ENCODE results near the gene METTL22.

The METTL22 gene

DNA sequence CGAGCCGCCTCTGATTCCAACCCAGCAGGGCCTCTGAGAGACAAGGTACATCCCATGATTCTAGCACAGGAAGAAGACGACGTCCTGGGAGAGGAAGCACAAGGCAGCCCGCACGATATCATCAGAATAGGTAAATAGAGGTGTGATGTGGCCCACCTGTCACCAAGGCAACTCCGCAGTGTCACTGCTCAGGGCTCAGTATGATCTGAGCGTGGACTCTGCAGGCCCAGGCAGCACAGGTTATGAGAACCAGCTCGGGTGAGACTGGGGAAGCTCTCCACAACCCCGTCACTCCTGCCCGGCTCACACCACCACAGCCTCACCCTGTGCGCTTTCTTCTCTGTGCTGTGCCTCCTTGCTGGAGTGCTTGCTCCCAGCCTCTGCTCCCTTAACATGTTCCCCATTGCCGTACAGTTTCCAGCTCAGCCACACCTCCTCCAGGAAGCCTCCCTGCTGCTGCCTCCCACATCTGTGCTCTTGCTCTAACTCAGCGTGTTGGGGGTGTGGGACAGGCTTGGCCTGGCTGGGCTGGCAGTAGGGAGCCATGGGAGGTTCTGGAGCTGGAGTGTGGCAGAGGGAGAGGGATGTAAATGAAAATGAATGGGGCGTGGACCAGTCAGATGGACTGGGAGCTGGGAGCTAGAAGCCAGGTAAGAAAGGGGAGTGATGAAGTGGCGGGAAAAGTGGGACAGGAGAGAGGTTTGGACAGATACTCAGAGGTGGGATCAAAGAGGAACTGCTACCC lies 7.7 kb downstream of the METTL22 start:
- Histone ChIP-seq H4K91ac (ENCODE audit: low read length) (no peak overlapping the region), H2AFZ (ENCODE audit: low read depth, low read length) (no peak overlapping the region), H3K36me3 (ENCODE audit: control insufficient read depth in 1 of 2, insufficient read depth in 2 of 2, low read depth in 1 of 2, low read length in 2 of 2) (peaks cover 72 to 94% of the 10 kb centered on the region in 2 experiments), H3K9me3 (ENCODE audit: control insufficient read depth, low read length) (no peaks in the 10 kb centered on the region), H3K4me2 (ENCODE audit: low read length, poor library complexity, severe bottlenecking) (no peak overlapping the region), H2AK5ac (ENCODE audit: low read length, severe bottlenecking) (no peak overlapping the region), H3K79me1 (replicated peaks; ENCODE audit: low read length, poor library complexity, severe bottlenecking) (peaks cover 57% of the 10 kb centered on the region), H4K8ac (ENCODE audit: low read length) (no peak overlapping the region), H3K4ac (ENCODE audit: low read depth in 1 of 2, low read length in 2 of 2) (no peak overlapping the region), H3K27me3 (ENCODE audit: control insufficient read depth in 1 of 2, insufficient read depth in 1 of 2, low read length in 2 of 2) (no peaks in the 10 kb centered on the region), H2BK15ac (ENCODE audit: low read depth, poor library complexity, severe bottlenecking) (no peak overlapping the region), H2BK5ac (ENCODE audit: low read depth, low read length, poor library complexity, severe bottlenecking) (no peak overlapping the region), H3K9ac (ENCODE audit: low read length) (no peak overlapping the region), H3K27ac (ENCODE audit: low read length, poor library complexity, severe bottlenecking) (no peak overlapping the region), H3K14ac (ENCODE audit: low read length in 2 of 2) (no peak overlapping the region), H2BK12ac (ENCODE audit: low read length in 2 of 2) (no peak overlapping the region), H3K4me1 (ENCODE audit: control insufficient read depth, insufficient read depth, low read depth, low read length) (no peaks in the 10 kb centered on the region), H3K18ac (ENCODE audit: low read depth in 1 of 2, low read length in 2 of 2) (no peak overlapping the region), H3K23ac (ENCODE audit: low read length in 2 of 2) (no peak overlapping the region), H3K4me3 (ENCODE audit: insufficient read depth in 1 of 2, low read depth in 1 of 2, low read length in 2 of 2) (no peak overlapping the region), H2BK120ac (ENCODE audit: low read depth, low read length) (no peak overlapping the region)
- 97% methylated on average over 15 of the region's 16 CpGs for WGBS
- no peak for DNase-seq

DNA sequence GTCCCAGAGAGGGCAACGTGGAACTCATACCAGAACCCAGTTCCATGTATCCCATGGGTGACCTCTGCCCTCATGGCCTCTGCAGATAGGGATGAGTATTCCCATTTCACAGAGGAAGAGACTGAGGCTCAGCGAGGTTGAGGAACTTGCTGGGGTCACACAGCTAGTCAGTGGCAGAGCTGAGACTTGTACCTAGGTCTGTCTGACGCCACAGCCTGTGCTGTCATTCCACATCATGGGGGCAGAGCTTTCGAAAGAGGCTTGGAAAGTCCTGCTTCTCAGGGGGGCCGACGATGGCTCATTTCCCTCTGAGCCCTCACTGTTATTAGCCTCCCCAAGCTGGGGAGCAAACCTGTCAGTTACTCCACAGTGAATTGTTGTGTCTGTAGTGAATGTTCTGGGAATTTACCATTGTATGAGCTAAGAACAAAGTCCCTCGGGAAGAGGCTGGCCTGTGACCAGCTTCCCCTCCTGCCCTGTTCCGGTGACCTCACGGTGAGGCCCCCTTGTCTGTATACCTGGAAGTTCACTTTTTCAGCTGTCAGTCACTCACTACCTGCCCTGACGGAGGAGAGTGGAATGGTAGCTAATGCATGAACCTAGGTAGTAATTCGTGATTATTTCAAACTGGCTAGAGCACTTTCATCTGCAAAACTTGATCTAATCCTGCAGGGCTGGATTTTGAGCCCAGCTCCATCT lies 8.9 kb downstream of the METTL22 start:
- H4K8ac ChIP-seq (ENCODE audit: low read length), result no peak overlapping the region
- no peak overlapping the region for H3K4me2 ChIP-seq (ENCODE audit: low read length, poor library complexity, severe bottlenecking)
- no peak overlapping the region for H3K14ac ChIP-seq (ENCODE audit: low read length in 2 of 2)
- no peak overlapping the region for H4K91ac ChIP-seq (ENCODE audit: low read length)
- no peak overlapping the region for H3K4me3 ChIP-seq (ENCODE audit: insufficient read depth in 1 of 2, low read depth in 1 of 2, low read length in 2 of 2)
- WGBS, result 91% methylated on average over 9 of the region's 11 CpGs
- no peaks in the 10 kb centered on the region for H3K9me3 ChIP-seq (ENCODE audit: control insufficient read depth, low read length)
- no peak overlapping the region for H2BK120ac ChIP-seq (ENCODE audit: low read depth, low read length)
- H3K27me3 ChIP-seq (ENCODE audit: control insufficient read depth in 1 of 2, insufficient read depth in 1 of 2, low read length in 2 of 2), result no peaks in the 10 kb centered on the region
- H3K9ac ChIP-seq (ENCODE audit: low read length), result no peak overlapping the region
- no peak overlapping the region for H2AK5ac ChIP-seq (ENCODE audit: low read length, severe bottlenecking)
- no peak overlapping the region for H3K23ac ChIP-seq (ENCODE audit: low read length in 2 of 2)
- H2AFZ ChIP-seq (ENCODE audit: low read depth, low read length), result no peak overlapping the region
- no peak overlapping the region for H2BK5ac ChIP-seq (ENCODE audit: low read depth, low read length, poor library complexity, severe bottlenecking)
- peaks cover 78 to 98% of the 10 kb centered on the region in 2 experiments for H3K36me3 ChIP-seq (ENCODE audit: control insufficient read depth in 1 of 2, insufficient read depth in 2 of 2, low read depth in 1 of 2, low read length in 2 of 2)
- no peak overlapping the region for H2BK15ac ChIP-seq (ENCODE audit: low read depth, poor library complexity, severe bottlenecking)
- no peak overlapping the region for H2BK12ac ChIP-seq (ENCODE audit: low read length in 2 of 2)
- H3K4ac ChIP-seq (ENCODE audit: low read depth in 1 of 2, low read length in 2 of 2), result no peak overlapping the region
- H3K79me1 ChIP-seq (replicated peaks; ENCODE audit: low read length, poor library complexity, severe bottlenecking), result peaks cover 58% of the 10 kb centered on the region
- H3K27ac ChIP-seq (ENCODE audit: low read length, poor library complexity, severe bottlenecking), result no peak overlapping the region
- DNase-seq, result no peak
- H3K18ac ChIP-seq (ENCODE audit: low read depth in 1 of 2, low read length in 2 of 2), result no peak overlapping the region
- H3K4me1 ChIP-seq (ENCODE audit: control insufficient read depth, insufficient read depth, low read depth, low read length), result peaks cover 1% of the 10 kb centered on the region

DNA sequence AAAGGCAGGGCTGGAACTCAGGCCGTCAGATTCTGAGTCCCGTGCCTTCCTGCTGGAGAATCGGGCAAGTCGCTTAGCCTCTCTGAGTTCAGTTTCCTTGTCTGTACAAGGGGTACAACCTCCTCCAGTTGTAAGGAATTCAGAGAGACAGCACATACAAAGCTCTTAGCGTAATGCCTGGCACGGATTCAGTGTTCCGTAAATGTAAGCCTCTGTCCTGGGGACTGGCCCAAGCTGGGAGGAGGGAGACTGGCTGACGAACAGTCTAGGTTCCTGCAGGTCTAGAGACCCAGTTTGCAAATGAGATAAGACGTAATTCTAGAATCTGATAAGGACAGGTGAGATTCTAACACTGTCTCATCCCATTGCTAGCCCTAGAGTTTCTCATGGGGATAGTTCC lies 9.9 kb downstream of the METTL22 start:
- Histone ChIP-seq H3K4me1 (ENCODE audit: control insufficient read depth, insufficient read depth, low read depth, low read length) (peaks cover 1% of the 10 kb centered on the region), H3K79me1 (replicated peaks; ENCODE audit: low read length, poor library complexity, severe bottlenecking) (peaks cover 51% of the 10 kb centered on the region), H3K9me3 (ENCODE audit: control insufficient read depth, low read length) (no peaks in the 10 kb centered on the region), H2AFZ (ENCODE audit: low read depth, low read length) (no peak overlapping the region), H2AK5ac (ENCODE audit: low read length, severe bottlenecking) (no peak overlapping the region), H4K91ac (ENCODE audit: low read length) (no peak overlapping the region), H3K27me3 (ENCODE audit: control insufficient read depth in 1 of 2, insufficient read depth in 1 of 2, low read length in 2 of 2) (no peaks in the 10 kb centered on the region), H2BK12ac (ENCODE audit: low read length in 2 of 2) (no peak overlapping the region), H3K36me3 (ENCODE audit: control insufficient read depth in 1 of 2, insufficient read depth in 2 of 2, low read depth in 1 of 2, low read length in 2 of 2) (peaks cover 73 to 96% of the 10 kb centered on the region in 2 experiments), H3K9ac (ENCODE audit: low read length) (no peak overlapping the region), H2BK5ac (ENCODE audit: low read depth, low read length, poor library complexity, severe bottlenecking) (no peak overlapping the region), H3K4me3 (ENCODE audit: insufficient read depth in 1 of 2, low read depth in 1 of 2, low read length in 2 of 2) (no peak overlapping the region), H3K14ac (ENCODE audit: low read length in 2 of 2) (no peak overlapping the region), H2BK15ac (ENCODE audit: low read depth, poor library complexity, severe bottlenecking) (no peak overlapping the region), H3K18ac (ENCODE audit: low read depth in 1 of 2, low read length in 2 of 2) (no peak overlapping the region), H4K8ac (ENCODE audit: low read length) (no peak overlapping the region), H2BK120ac (ENCODE audit: low read depth, low read length) (no peak overlapping the region), H3K4me2 (ENCODE audit: low read length, poor library complexity, severe bottlenecking) (no peak overlapping the region), H3K23ac (ENCODE audit: low read length in 2 of 2) (no peak overlapping the region), H3K27ac (ENCODE audit: low read length, poor library complexity, severe bottlenecking) (no peak overlapping the region), H3K4ac (ENCODE audit: low read depth in 1 of 2, low read length in 2 of 2) (no peak overlapping the region)
- DNase-seq, result no peak
- WGBS, result 95% methylated on average over 9 of the region's 9 CpGs

- DNase-seq, result no peak
- Histone ChIP-seq H3K27me3 (ENCODE audit: control insufficient read depth in 1 of 2, insufficient read depth in 1 of 2, low read length in 2 of 2) (no peaks in the 10 kb centered on the region), H2AFZ (ENCODE audit: low read depth, low read length) (no peak overlapping the region), H4K91ac (ENCODE audit: low read length) (no peak overlapping the region), H2BK5ac (ENCODE audit: low read depth, low read length, poor library complexity, severe bottlenecking) (no peak overlapping the region), H4K8ac (ENCODE audit: low read length) (no peak overlapping the region), H3K36me3 (ENCODE audit: control insufficient read depth in 1 of 2, insufficient read depth in 2 of 2, low read depth in 1 of 2, low read length in 2 of 2) (peaks cover 69 to 96% of the 10 kb centered on the region in 2 experiments), H3K23ac (ENCODE audit: low read length in 2 of 2) (no peak overlapping the region), H3K27ac (ENCODE audit: low read length, poor library complexity, severe bottlenecking) (no peak overlapping the region), H3K9ac (ENCODE audit: low read length) (no peak overlapping the region), H2AK5ac (ENCODE audit: low read length, severe bottlenecking) (no peak overlapping the region), H2BK120ac (ENCODE audit: low read depth, low read length) (no peak overlapping the region), H2BK12ac (ENCODE audit: low read length in 2 of 2) (no peak overlapping the region), H3K18ac (ENCODE audit: low read depth in 1 of 2, low read length in 2 of 2) (no peak overlapping the region), H3K4me3 (ENCODE audit: insufficient read depth in 1 of 2, low read depth in 1 of 2, low read length in 2 of 2) (no peak overlapping the region), H3K14ac (ENCODE audit: low read length in 2 of 2) (no peak overlapping the region), H3K9me3 (ENCODE audit: control insufficient read depth, low read length) (no peaks in the 10 kb centered on the region), H3K4me1 (ENCODE audit: control insufficient read depth, insufficient read depth, low read depth, low read length) (peaks cover 1% of the 10 kb centered on the region), H3K4me2 (ENCODE audit: low read length, poor library complexity, severe bottlenecking) (no peak overlapping the region), H2BK15ac (ENCODE audit: low read depth, poor library complexity, severe bottlenecking) (peak overlapping the region; percentile 2), H3K79me1 (replicated peaks; ENCODE audit: low read length, poor library complexity, severe bottlenecking) (peaks cover 49% of the 10 kb centered on the region), H3K4ac (ENCODE audit: low read depth in 1 of 2, low read length in 2 of 2) (no peak overlapping the region)
- 64% methylated on average over 15 of the region's 15 CpGs for WGBS
Measured at GRCh38 chr16:8631818-8632465, 10.4 kb downstream of the METTL22 start.
